Stomach smooth muscle (tissue), 2 donors: ENCODE data around the gene CHTF8.
"Not testable (repeated sequence)": the region's sequence is repeated elsewhere in the genome, so short reads cannot be mapped to it uniquely, and the experiment has no call there.

ENCODE experiments used
- H3K27ac ChIP-seq: one replicate; pipeline ENCODE4 v1.7.0; 2013; ENCODE audit warnings: mild to moderate bottlenecking, low read length, inconsistent platforms
- H3K27me3 ChIP-seq, 2 donors: one replicate each; pipeline ENCODE4 v1.7.0; 2013; ENCODE audit warnings: low read length in 2 of 2; ENCODE audit not compliant: insufficient read depth in 2 of 2, control insufficient read depth in 1 of 2
- H3K36me3 ChIP-seq, 2 donors: one replicate each; pipeline ENCODE4 v1.7.0; 2013; ENCODE audit warnings: low read length in 2 of 2; ENCODE audit not compliant: control insufficient read depth in 2 of 2, insufficient read depth in 2 of 2
- H3K4me1 ChIP-seq: one replicate; pipeline ENCODE4 v1.7.0; 2013; ENCODE audit warnings: low read length; ENCODE audit not compliant: control insufficient read depth, insufficient read depth
- H3K4me3 ChIP-seq, 2 donors: one replicate each; pipeline ENCODE4 v1.7.0; 2013; ENCODE audit warnings: low read length in 2 of 2
- H3K9ac ChIP-seq, 2 donors: one replicate each; pipeline ENCODE4 v1.7.0; 2013; ENCODE audit warnings: low read length in 2 of 2, mild to moderate bottlenecking in 1 of 2
- H3K9me3 ChIP-seq, 2 donors: one replicate each; pipeline ENCODE4 v1.7.0; 2013; ENCODE audit warnings: low read length in 2 of 2; ENCODE audit not compliant: control insufficient read depth in 2 of 2
- donor health status: healthy.
- donor health status: Pancreatic carcinoma.

The CHTF8 gene

DNA sequence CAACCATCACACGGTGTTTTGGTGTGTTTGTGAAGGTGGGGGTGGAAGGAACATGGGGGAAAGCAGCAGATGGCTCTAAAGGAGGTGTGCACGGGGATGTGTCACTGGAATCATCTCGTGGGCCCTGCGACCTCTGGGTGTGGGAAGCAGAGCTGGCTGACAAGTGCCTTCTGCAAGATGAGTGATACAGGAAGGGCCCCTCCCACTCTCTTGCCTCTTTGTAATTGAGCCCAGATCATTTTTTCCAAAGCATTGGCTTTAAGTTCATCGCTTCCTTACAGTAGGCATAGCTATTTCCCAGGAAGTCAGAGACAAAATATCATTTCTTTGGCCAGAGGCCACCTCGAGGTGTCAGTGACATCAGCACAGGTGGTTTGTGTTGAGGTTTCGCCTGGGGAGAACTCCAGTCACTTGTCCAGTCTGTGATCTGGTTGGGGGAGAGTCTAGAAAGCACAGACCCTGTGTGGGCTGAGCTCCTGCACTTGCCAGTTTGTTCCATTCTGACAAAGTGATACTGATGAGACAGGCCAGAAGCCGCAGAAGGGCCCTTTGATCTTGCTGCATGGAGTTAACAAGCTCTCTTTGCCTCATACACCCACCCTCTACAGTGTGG is 33.9 kb upstream of the CHTF8 start:
- Histone ChIP-seq H3K27ac (no peak overlapping the region), H3K4me3 (no peak overlapping the region), H3K9me3 (no peaks in the 10 kb centered on the region), H3K4me1 (no peaks in the 10 kb centered on the region), H3K9ac (no peak overlapping the region), H3K27me3 (no peaks in the 10 kb centered on the region), H3K36me3 (peaks cover 37 to 40% of the 10 kb centered on the region in 2 donors)

DNA sequence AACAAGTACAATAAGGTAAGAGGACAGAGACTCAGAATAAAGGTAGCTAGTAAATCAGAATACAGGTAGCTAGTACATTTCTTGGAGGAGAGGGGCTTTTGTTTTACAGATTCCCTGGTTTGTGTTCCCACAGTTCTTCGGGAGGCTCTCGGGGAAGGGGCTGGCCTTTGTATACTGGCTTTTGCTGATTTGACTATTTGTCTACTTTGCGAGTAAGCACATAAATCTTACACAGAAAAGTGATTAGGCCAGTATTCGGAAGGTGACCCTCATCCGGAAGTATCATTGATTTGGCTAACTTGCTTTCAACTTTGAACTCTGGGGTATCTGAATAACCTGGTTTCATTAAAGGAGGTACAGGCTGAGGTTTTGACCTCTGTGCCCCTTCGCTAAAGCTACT is 33.2 kb upstream of the CHTF8 start:
- Histone ChIP-seq H3K9me3 (no peaks in the 10 kb centered on the region), H3K27me3 (no peaks in the 10 kb centered on the region), H3K36me3 (peaks cover 40 to 47% of the 10 kb centered on the region in 2 donors), H3K9ac (no peak overlapping the region), H3K4me1 (no peaks in the 10 kb centered on the region), H3K4me3 (no peak overlapping the region), H3K27ac (no peak overlapping the region)

DNA sequence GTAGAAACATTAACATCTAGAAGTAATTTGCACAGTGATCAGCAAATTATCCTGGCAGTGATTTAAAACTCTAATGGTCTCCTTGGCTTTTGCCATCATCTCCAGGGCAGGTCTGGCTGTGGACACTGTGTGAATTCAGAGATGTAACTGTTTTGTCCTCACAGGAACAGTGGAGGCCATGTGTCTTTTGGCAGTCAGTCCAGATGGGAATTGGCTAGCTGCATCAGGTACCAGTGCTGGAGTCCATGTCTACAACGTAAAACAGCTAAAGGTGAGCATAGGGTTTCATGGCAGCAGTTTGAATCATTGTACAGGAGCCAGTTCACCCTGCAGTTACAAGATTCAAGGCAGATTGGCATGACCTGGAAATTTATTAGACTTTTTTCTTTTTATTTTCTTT is 27.8 kb upstream of the CHTF8 start:
- Histone ChIP-seq H3K9ac (no peak overlapping the region), H3K27ac (no peak overlapping the region)

GRCh38 chr16:69157196-69157595 is 24.8 kb upstream of the CHTF8 start:
- no peak overlapping the region for H3K4me3 ChIP-seq
- H3K36me3 ChIP-seq = peaks cover 45 to 57% of the 10 kb centered on the region in 2 donors
- H3K9ac ChIP-seq = no peak overlapping the region
- no peaks in the 10 kb centered on the region for H3K9me3 ChIP-seq
- no peaks in the 10 kb centered on the region for H3K4me1 ChIP-seq
- no peaks in the 10 kb centered on the region for H3K27me3 ChIP-seq
- H3K27ac ChIP-seq = no peak overlapping the region

More for the DNA sequence above, 27.8 kb upstream of the CHTF8 start:
- no peak overlapping the region for H3K4me3 ChIP-seq
- no peaks in the 10 kb centered on the region for H3K27me3 ChIP-seq
- H3K4me1 ChIP-seq = no peaks in the 10 kb centered on the region
- H3K9me3 ChIP-seq = no peaks in the 10 kb centered on the region
- peaks cover 35 to 46% of the 10 kb centered on the region in 2 donors for H3K36me3 ChIP-seq

GRCh38 chr16:69150146-69150865 is 17.9 kb upstream of the CHTF8 start:
- Histone ChIP-seq H3K27ac (no peak overlapping the region), H3K4me1 (no peaks in the 10 kb centered on the region), H3K27me3 (no peaks in the 10 kb centered on the region), H3K9me3 (no peaks in the 10 kb centered on the region), H3K9ac (no peak overlapping the region), H3K36me3 (peaks cover 26 to 30% of the 10 kb centered on the region in 2 donors), H3K4me3 (no peak overlapping the region)

GRCh38 chr16:69149621-69150020 is 17.2 kb upstream of the CHTF8 start:
- H3K9me3 ChIP-seq, H3K4me1 ChIP-seq, H3K4me3 ChIP-seq, H3K27ac ChIP-seq, H3K9ac ChIP-seq, H3K27me3 ChIP-seq: not testable (repeated sequence)
- H3K36me3 ChIP-seq = peaks cover 21 to 27% of the 10 kb centered on the region in 2 donors

- Histone ChIP-seq H3K4me3 (no peak overlapping the region), H3K9ac (no peak overlapping the region), H3K4me1 (no peaks in the 10 kb centered on the region), H3K27me3 (no peaks in the 10 kb centered on the region), H3K36me3 (peaks cover 24 to 26% of the 10 kb centered on the region in 2 donors), H3K27ac (no peak overlapping the region), H3K9me3 (no peaks in the 10 kb centered on the region)
Measured at GRCh38 chr16:69145658-69146057, 13.3 kb upstream of the CHTF8 start.

DNA sequence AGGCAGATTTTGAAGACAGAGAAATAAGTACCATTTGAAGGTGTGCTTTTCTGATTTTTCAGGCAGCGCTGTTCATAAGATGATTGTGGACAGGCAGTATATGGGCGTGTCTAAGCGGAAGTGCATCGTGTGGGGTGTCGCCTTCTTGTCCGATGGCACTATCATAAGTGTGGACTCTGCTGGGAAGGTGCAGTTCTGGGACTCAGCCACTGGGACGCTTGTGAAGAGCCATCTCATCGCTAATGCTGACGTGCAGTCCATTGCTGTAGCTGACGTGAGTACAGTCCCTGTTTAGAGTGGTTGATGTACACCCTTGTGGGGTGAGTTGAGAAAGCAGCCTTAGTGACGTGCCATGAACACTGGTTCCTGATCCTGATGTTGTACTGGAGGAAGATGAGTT is 10.7 kb upstream of the CHTF8 start:
- Histone ChIP-seq H3K4me1 (no peaks in the 10 kb centered on the region), H3K9me3 (no peaks in the 10 kb centered on the region), H3K27ac (no peak overlapping the region), H3K9ac (no peak overlapping the region), H3K4me3 (no peak overlapping the region), H3K36me3 (peaks cover 29 to 33% of the 10 kb centered on the region in 2 donors), H3K27me3 (no peaks in the 10 kb centered on the region)

- no peaks in the 10 kb centered on the region for H3K4me1 ChIP-seq
- H3K27me3 ChIP-seq = no peaks in the 10 kb centered on the region
- H3K36me3 ChIP-seq = peaks cover 33 to 39% of the 10 kb centered on the region in 2 donors
- H3K27ac ChIP-seq = no peak overlapping the region
- no peak overlapping the region for H3K4me3 ChIP-seq
- H3K9ac ChIP-seq = no peak overlapping the region
- H3K9me3 ChIP-seq = no peaks in the 10 kb centered on the region
Measured at GRCh38 chr16:69141936-69142335, 9.5 kb upstream of the CHTF8 start.

- no peaks in the 10 kb centered on the region for H3K9me3 ChIP-seq
- H3K27me3 ChIP-seq = no peaks in the 10 kb centered on the region
- no peak overlapping the region for H3K9ac ChIP-seq
- no peak overlapping the region for H3K4me3 ChIP-seq
- peaks cover 33 to 39% of the 10 kb centered on the region in 2 donors for H3K36me3 ChIP-seq
- H3K27ac ChIP-seq = no peak overlapping the region
- H3K4me1 ChIP-seq = no peaks in the 10 kb centered on the region
Measured at GRCh38 chr16:69141014-69141413, 8.6 kb upstream of the CHTF8 start.

GRCh38 chr16:69139464-69139863 is 7.1 kb upstream of the CHTF8 start:
- not testable (repeated sequence) for H3K9ac ChIP-seq, H3K27ac ChIP-seq, H3K27me3 ChIP-seq, H3K4me3 ChIP-seq, H3K9me3 ChIP-seq, H3K4me1 ChIP-seq
- peaks cover 32 to 36% of the 10 kb centered on the region in 2 donors for H3K36me3 ChIP-seq
